Activated CD4-positive, alpha-beta T cell treated with anti-CD3 and anti-CD28 coated beads, Interleukin-2, amount 50 U/mL, for 4 hours (primary cell): Measurements from ENCODE around the gene COX8A.
"Not testable (repeated sequence)": the region's sequence is repeated elsewhere in the genome, so short reads cannot be mapped to it uniquely, and the experiment has no call there.

Experiments
- DNase-seq, 2 experiments: peaks; one replicate each; pipeline ENCODE4 v3.0.0-alpha.2; 2020

The COX8A gene

DNA sequence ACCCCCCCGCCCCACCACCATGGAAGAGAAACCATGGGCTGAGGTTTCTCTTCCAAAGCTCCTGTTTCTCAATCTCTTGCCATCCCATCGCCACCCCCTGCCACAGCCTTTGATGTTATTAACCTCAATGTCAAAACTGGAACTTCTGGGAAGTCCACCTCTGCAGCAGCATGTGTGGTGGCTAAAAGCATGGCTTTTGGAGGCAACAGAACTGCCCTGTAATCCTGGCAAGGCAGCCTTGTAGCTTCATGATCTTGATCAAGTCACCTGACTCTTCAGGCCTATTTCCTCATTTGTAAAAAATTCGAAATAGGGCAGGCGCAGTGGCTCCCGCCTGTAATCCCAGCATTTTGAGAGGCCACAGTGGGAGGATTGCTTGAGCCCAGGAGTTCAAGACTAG, 3.5 kb upstream of the COX8A start:
- DNase-seq = no peak

DNA sequence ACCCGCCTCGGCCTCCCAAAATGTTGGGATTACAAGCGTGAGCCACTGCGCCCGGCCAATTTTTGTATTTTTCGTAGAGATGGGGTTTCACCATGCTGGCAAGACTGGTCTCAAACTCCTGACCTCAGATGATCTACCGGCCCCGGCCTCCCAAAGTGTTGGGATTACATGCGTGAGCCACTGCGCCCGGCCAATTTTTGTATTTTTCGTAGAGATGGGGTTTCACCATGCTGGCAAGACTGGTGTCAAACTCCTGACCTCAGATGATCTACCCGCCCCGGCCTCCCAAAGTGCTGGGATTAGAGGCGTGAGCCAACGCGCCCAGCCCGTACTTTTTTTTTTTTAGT, 535 bp upstream of the COX8A start:
- DNase-seq = not testable (repeated sequence)

GRCh38 chr11:63978551-63979239, 4.3 kb downstream of the COX8A start:
- no peak for DNase-seq

DNA sequence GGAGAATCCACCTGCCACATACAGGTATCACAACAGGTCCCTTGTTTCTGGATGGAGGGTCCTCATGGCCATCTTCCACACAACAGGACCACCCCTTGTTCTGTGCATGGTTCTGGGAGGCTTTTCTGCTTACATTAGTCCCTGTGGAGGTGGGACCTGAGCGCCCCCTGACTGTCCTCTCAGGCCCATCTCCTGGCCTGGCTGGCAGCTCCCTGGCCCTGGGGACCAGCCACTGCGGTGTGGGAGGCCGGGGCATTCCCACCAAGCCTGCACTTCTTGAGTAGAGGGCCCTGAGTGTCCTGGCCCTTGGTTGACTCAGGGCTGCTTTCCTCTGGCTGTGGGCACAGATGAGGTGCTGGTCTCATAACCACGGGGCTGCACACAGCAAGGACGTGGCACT, 5.0 kb downstream of the COX8A start:
- DNase-seq = no peak

DNA sequence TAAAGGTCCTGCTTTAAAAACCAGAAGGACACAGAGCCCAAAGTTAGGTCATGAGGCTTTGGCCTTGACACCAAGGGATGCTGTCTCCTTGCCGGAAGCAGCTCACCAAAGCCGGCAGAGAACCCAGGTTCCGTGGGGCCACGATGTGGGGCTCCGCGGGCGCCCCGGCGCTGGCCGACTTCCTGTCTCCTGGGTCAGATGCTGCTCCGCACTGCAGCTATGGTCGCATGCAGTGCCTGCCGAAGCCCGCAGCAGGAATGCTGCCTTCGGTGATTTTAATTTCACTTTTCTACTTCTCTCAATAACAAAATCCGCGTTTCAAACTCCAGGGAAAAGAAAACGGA, 11.4 kb downstream of the COX8A start:
- peak; percentile 47 to 50 for DNase-seq

GRCh38 chr11:63986156-63986931, 11.9 kb downstream of the COX8A start, which contains the start of gene OTUB1:
OTUB1 (plus strand) TSS chr11:63986438; CDS start chr11:63986457, 19 bp downstream.
- peak; percentile 82 for DNase-seq

GRCh38 chr11:63986932-63987513, 12.6 kb downstream of the COX8A start:
- no peak for DNase-seq

DNA sequence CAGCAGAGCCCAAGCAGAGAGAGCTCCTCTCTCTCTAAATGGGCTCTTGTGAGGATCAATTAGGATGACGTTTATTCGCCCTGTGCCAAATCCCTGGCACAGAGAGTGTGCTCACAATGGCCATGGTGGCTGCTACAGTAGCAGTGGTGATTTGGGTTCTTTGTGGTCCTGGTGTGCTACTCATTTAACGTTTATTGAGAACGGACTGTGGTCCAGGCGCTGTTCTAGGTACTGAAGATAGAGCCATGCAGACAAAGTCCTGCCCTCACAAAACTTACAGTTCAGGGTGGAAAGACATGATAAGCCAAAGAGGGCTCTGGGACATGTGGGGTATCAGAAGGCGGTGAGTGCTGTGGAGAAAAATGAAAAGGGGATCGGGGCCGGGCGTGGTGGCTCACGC, 17.1 kb downstream of the COX8A start:
- no peak for DNase-seq

DNA sequence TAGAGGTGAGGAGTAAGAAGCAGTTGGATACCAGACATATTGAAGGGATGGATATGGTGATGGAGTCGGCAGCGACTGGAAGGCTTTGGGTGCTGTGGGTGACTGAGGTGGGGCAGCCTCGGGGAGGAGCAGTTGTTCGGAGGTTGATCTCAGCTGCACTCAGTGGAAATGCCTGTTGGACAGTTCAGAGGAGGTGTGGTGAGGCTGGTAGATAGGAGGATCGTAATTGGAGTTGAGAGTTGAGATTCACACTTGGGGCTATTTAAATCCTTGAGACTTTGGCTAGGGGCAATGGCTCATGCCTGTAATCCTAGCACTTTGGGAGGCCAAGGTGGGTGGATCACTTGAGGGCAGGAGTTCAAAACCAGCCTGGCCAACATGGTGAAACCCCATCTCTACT, 18.7 kb downstream of the COX8A start:
- no peak for DNase-seq

- DNase-seq = no peak
Observed at GRCh38 chr11:63993993-63994392, 19.6 kb downstream of the COX8A start.

GRCh38 chr11:63996512-63996911, 22.1 kb downstream of the COX8A start:
- no peak for DNase-seq

DNA sequence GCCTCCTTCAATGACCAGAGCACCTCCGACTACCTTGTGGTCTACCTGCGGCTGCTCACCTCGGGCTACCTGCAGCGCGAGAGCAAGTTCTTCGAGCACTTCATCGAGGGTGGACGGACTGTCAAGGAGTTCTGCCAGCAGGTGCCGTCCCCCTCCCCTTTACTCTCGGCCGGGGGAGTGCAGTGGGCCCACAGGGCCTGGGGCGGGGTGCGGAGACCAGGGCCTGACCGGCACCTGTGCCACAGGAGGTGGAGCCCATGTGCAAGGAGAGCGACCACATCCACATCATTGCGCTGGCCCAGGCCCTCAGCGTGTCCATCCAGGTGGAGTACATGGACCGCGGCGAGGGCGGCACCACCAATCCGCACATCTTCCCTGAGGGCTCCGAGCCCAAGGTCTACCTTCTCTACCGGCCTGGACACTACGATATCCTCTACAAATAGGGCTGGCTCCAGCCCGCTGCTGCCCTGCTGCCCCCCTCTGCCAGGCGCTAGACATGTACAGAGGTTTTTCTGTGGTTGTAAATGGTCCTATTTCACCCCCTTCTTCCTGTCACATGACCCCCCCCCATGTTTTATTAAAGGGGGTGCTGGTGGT, 22.8 kb downstream of the COX8A start:
- no peak for DNase-seq

GRCh38 chr11:63997801-63998337, 23.4 kb downstream of the COX8A start:
- no peak for DNase-seq

DNA sequence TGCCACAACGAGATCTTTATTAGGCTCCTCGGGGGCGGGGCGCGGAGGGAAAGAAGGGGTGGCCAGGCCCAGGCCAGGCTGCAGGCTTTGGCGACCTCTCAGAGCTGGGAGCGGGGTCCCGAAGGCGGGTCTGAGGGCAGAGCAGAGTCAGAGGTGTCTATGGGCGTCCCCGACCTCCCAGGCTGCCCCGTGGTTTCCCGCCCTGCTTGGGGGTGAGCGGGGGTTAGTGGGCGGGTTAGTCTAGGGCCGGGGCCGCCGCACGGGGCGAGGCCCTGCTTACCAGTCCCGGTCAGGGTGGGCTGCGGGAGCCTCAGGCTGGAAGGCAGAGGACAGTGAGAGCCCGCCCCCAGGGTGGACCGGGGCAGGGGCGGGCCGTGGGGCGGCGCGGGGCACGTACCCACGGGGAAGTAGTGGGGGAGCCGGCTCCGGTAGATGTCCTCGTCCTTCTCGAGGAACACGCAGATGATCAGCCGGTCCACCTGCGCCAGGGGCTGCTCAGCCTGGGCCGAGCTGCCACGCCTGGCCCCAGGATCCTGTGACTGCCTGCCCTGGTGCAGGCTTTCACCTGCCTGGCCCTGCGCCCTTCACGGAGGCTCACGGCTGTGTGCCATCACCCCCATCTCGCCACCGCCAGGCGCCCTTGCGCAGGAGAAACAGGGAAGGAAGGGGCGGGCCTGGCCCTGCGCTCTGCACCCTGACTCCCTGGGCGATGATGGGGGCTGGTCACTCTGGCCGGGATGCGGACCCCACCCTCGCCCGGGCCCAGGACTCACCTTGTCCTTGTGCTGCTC, 24.3 kb downstream of the COX8A start:
- no peak for DNase-seq

DNA sequence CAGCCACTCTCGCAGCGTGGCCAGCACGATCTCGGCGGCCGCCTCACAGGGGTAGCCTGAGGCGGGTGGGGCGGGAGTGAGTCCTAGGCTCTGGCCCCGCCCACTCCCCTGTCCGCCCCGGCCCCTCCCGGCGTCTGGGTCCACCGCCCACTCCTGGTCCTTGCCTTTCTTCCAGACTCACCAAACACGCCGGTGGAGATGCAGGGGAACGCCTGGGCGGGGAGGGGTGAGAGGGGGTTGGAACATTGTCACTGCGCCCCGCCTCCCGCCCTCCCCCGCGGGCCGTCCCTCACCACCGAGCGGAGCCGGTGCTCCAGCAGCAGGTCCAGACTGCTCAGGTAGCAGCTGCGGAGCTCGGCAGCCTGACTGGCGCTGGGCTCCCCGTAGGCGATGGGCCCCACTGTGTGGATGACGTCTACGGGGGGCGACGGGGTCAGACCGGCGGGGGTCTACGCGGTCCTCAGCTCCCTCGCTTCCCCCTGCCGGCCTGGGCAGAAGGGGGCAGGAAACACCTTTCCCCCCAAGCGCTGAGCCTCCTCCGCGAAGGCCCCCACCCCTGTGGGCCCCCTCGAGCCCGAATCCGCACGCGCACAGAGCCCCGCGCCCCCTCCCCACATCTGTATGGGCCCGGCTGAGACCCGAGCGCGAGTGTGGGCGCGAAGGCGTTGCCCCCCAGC, 25.1 kb downstream of the COX8A start:
- DNase-seq = peak; percentile 62 to 64

DNA sequence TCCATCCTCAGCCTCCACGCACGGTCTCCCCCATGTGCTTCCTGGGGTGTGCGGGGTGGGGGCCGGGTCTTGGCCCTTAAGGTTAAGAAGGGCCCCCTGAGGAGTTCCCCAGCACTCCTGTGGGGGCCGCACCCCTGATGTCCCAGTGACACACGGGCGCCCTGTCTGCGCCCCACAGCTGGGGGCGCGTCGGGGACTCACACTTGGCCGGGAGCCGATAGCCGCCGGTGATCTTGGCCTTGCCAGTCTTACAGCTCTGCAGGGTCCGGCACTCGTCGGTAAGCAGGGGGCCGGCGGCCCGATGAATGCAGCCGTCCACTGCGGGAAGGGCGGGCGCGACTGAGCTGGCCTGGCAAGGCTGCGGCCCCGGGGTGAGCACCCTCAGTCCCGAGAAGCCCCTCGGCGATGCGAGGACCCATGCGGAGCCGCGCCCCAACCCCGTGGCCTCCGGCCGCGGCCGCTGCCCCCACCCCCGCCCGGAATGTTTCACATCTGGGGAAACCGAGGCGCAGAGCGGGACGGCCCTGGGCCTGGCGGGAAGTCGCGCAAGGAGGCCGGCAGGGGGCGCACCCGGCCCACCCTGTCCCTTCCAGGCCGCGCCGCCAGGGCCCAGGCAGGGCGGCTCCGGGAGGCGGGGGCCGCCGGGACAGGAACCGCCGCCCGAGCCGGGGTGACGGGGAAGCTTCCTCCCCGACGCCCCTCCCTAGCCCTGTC, 25.8 kb downstream of the COX8A start:
- peak; percentile 57 to 58 for DNase-seq

- no peak for DNase-seq
Observed at GRCh38 chr11:64000740-64001483, 26.5 kb downstream of the COX8A start.

DNA sequence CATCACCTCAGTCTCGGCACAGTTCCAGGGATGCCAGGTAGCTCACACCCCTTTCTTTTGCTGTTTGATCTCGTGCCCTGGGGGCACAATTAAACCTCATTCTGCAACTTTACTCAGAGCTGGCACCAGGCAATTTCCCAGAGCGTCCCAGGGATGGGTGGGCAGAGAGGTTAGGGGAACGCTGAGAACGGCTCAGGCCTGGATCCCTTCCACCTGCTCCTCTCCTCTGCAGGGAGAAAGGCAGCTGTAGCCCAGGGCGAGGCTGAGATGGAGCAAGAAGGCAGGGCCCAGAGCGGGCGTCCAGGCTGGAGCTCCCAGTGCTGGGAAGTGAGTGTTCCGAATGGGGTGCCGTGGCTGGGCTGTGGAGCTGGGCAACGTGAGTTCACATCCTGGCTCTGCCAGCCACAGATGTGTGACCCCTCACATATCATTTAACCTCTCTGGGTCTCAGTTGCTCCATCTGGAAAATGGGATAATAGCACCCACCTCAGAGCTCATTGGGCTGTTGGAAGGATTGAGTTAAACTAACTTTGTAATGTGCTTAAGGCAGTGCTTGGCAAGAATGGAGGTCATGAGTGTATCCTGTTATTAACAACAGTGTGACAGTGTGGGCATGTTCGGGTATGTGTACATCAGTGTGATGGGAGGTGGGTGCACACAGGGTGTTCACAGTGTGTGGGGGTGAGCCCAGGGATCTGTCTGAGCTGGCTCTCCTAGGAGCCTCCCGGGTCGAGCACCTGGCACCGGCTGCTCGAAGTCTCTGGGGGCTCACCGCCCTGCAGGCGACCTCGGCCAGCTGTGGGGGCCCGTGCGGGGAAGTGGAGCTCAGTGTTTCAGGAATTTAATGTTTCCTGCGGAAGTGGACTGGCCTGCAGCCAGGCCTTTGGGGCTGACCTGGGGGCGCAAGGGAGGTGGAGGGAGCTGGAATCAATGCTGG, 27.3 kb downstream of the COX8A start:
- DNase-seq = no peak

DNA sequence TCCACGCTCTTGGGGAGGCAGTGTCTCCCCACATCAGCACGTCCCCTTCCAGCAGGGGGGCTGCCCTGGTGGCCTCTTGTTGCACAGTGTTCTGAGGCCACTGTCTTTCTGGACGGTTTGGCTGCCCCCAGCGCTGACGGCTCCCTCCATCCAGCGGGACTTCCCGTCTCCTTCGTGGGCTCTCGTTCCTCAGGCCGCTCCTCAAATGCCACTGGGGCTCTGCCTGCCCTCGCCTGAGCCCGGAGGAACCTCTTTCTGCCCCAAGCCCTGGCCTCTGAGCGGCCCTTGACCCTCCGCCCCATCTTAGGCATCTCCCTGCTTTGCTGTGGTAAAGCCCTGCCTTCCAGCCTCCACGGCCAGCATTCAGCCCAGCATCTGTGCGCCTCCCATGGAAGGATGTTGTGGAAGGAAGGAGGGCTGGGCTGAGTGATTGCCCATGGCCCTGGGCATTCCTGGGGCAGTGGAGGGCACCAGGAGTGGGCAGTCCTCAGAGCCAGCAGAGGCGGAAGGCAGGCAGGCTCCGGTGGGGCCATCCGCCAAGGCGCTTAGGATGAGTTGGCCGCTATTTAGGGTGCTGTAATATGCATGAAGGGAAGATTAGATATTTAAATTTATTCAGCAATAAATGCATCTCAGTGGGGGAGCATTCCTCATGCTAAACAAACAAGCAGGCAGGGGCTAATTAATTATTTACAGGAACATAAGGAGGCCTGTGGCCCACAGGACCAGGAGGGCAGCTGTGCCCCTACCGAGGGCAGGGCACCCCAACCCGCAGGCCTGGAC, 29.6 kb downstream of the COX8A start:
- DNase-seq = no peak
